ENCODE measurements around the gene RMI1.
A peak's percentile ranks its signal among the peaks of the same experiment; 100 is the strongest.

RMI1 gene

GRCh38 chr9:83957248-83957513, 23.4 kb upstream of the RMI1 start:
- Mint-ChIP-seq H3K4me1 (peaks cover 5 to 17% of the 10 kb centered on the region in 2 donors), H3K36me3 (peaks cover 0 to 11% of the 10 kb centered on the region in 2 donors), H3K27ac (peak overlapping the region; percentile 98), H3K4me3 (peak overlapping the region; percentile 86 to 99), H3K27me3 (no peaks in the 10 kb centered on the region), H3K9me3 (no peaks in the 10 kb centered on the region)
- ATAC-seq (replicated peaks) (no peak), DNase-seq (no peak)

DNA sequence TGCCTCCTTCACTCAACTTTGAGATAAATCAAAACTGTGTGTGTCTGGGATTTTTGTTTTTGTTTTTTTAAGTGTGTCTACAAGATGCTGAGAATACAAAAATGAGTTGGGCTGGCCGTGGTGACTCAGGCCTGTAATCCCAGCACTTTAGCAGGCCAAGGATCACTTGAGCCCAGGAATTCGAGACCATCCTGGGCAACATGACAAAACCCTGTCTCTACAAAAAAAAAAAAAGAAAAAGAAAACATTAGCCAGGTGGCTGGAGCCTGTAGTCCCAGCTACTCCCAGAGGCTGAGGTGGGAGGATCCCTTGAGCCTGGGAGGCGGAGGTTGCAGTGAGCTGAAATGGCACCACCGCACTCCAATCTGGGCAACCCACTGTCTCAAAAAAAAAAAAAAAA, 21.5 kb upstream of the RMI1 start:
- H3K4me3 Mint-ChIP-seq, result no peak overlapping the region
- H3K36me3 Mint-ChIP-seq, result peaks cover 0 to 6% of the 10 kb centered on the region in 2 donors
- H3K4me1 Mint-ChIP-seq, result peaks cover 5 to 17% of the 10 kb centered on the region in 2 donors
- H3K27me3 Mint-ChIP-seq, result no peaks in the 10 kb centered on the region
- no peak for ATAC-seq (replicated peaks)
- no peaks in the 10 kb centered on the region for H3K9me3 Mint-ChIP-seq
- no peak overlapping the region for H3K27ac Mint-ChIP-seq
- no peak for DNase-seq

- peaks cover 7 to 14% of the 10 kb centered on the region in 2 donors for H3K4me1 Mint-ChIP-seq
- H3K27me3 Mint-ChIP-seq, result no peaks in the 10 kb centered on the region
- no peak overlapping the region for H3K27ac Mint-ChIP-seq
- no peaks in the 10 kb centered on the region for H3K9me3 Mint-ChIP-seq
- ATAC-seq (replicated peaks) (no peak), DNase-seq (no peak)
- no peak overlapping the region for H3K4me3 Mint-ChIP-seq
- peaks cover 2 to 12% of the 10 kb centered on the region in 2 donors for H3K36me3 Mint-ChIP-seq
These were observed 19.6 kb upstream of the RMI1 start for GRCh38 chr9:83960991-83961390.

GRCh38 chr9:83962165-83962564, 18.4 kb upstream of the RMI1 start:
- Mint-ChIP-seq H3K36me3 (peaks cover 5 to 23% of the 10 kb centered on the region in 2 donors), H3K27me3 (no peaks in the 10 kb centered on the region), H3K9me3 (no peaks in the 10 kb centered on the region), H3K27ac (no peak overlapping the region), H3K4me3 (no peak overlapping the region), H3K4me1 (peaks cover 4 to 6% of the 10 kb centered on the region in 2 donors)
- ATAC-seq (replicated peaks) (no peak), DNase-seq (no peak)

DNA sequence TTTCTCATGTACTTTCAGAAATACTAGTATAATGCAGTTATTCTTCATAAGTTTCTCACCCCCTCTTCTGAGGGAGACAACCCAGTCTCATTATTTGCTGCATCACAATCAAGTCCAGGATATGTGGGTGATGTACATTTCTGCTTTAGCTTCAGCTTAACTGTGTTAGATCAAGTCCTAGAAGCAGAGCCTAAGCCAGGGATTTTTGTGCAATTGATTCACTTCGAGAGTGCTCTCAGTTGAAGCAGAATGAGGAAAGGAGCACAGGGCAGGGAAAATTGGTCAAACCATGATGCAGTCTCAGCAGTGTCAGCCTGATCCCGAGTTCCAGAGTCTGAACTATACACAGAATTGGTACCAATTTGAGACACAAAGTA, 15.6 kb upstream of the RMI1 start:
- Mint-ChIP-seq H3K9me3 (no peaks in the 10 kb centered on the region), H3K27me3 (no peaks in the 10 kb centered on the region), H3K4me1 (peaks cover 4 to 6% of the 10 kb centered on the region in 2 donors), H3K27ac (peak overlapping the region; percentile 62), H3K4me3 (no peak overlapping the region), H3K36me3 (peaks cover 15 to 39% of the 10 kb centered on the region in 2 donors)
- ATAC-seq (replicated peaks) (peak; percentile 14 to 34), DNase-seq (no peak)

DNA sequence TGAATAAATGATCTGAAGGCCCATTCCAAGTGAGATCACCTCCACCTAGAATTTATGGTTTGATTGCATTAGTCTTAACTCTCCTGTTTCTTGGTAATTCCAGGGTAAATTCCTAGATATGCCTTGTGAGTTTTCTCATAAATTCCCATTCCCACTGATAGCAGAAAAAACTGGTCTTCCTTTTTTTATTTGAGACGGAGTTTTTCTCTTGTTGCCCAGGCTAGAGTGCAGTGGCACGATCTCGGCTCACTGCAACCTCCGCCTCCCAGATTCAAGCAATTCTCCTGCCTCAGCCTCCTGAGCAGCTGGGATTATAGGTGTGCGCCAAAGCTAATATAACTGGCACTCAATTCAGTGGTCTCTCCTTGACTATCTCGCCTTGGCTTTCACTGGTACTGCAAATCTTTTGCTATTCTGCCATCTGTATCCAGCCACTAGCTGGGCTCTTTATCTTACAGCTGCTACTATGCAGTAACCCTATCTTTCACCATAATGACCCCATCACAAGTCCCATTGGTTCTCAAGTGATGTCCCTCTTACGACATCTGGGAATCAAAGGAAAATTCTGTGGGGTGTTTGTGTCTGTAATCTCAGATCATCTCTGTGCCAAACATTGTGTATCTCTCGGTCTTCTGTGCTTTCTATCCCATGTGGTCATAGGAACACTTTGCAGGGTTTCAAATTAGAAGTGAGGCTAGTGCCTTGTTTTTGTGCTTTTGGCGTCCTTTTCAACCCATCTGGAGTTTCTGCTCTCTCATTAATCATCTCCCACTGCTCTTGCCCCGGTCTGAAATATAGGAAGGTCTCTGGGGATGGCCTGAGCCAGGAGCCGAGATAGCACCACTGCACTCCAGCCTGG, 15.0 kb upstream of the RMI1 start:
- peaks cover 15 to 43% of the 10 kb centered on the region in 2 donors for H3K36me3 Mint-ChIP-seq
- peaks cover 4 to 6% of the 10 kb centered on the region in 2 donors for H3K4me1 Mint-ChIP-seq
- DNase-seq, result no peak
- H3K9me3 Mint-ChIP-seq, result no peaks in the 10 kb centered on the region
- H3K27me3 Mint-ChIP-seq, result no peaks in the 10 kb centered on the region
- H3K4me3 Mint-ChIP-seq, result no peak overlapping the region
- peak; percentile 35 to 43 for ATAC-seq (replicated peaks)
- peak overlapping the region; percentile 72 for H3K27ac Mint-ChIP-seq

DNA sequence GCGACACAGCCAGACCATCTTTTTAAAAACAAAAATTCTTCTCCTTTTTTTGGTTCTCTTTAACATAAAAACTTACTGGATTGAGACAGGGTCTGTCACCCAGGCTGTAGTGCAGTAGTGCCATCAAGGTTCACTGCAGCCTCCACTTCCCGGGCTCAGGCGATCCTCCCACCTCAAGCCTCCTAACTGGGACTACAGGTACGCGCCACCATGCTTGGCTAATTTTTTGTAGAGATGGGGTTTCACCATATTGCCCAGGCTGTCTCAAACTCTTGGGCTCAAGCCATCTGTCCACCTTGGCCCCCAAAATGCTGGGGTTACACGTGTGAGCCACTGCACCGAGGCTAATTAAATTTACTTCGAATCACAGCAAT, 14.4 kb upstream of the RMI1 start:
- H3K4me3 Mint-ChIP-seq, result no peak overlapping the region
- H3K36me3 Mint-ChIP-seq, result peaks cover 15 to 50% of the 10 kb centered on the region in 2 donors
- H3K27me3 Mint-ChIP-seq, result no peaks in the 10 kb centered on the region
- peak; percentile 8 to 20 for ATAC-seq (replicated peaks)
- DNase-seq, result no peak
- no peaks in the 10 kb centered on the region for H3K9me3 Mint-ChIP-seq
- peak overlapping the region; percentile 72 for H3K27ac Mint-ChIP-seq
- peaks cover 4 to 6% of the 10 kb centered on the region in 2 donors for H3K4me1 Mint-ChIP-seq

GRCh38 chr9:83967073-83967472, 13.5 kb upstream of the RMI1 start:
- Mint-ChIP-seq H3K4me1 (peaks cover 10 to 11% of the 10 kb centered on the region in 2 donors), H3K9me3 (no peaks in the 10 kb centered on the region), H3K27me3 (no peaks in the 10 kb centered on the region), H3K27ac (peak overlapping the region; percentile 56), H3K36me3 (peaks cover 21 to 58% of the 10 kb centered on the region in 2 donors), H3K4me3 (no peak overlapping the region)
- no peak for DNase-seq
- ATAC-seq (replicated peaks), result no peak

DNA sequence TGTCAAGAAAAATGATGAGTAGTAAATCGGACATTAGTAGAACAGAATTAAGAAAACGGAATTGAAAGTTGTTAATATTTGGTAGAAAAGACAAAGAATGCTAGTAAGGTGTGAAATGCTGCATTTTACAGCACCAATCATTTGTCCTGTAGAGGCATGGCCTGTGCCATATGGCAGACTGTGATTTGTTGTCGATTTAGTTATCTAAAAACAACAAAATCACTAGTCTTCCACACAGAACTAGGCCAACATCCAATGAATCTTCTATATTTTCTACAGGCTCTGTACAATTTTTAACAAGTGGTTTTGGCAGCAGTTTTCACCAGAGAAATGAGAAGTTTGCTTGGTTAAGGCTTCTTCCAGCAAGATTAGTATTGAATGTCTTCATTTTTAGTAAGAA, 11.0 kb upstream of the RMI1 start:
- Mint-ChIP-seq H3K27ac (no peak overlapping the region), H3K4me1 (peaks cover 13 to 20% of the 10 kb centered on the region in 2 donors), H3K27me3 (no peaks in the 10 kb centered on the region), H3K9me3 (no peaks in the 10 kb centered on the region), H3K36me3 (peaks cover 34 to 70% of the 10 kb centered on the region in 2 donors), H3K4me3 (no peak overlapping the region)
- ATAC-seq (replicated peaks) (no peak), DNase-seq (no peak)

- Mint-ChIP-seq H3K27ac (no peak overlapping the region), H3K36me3 (peaks cover 45 to 71% of the 10 kb centered on the region in 2 donors), H3K4me1 (peaks cover 19 to 32% of the 10 kb centered on the region in 2 donors), H3K4me3 (no peak overlapping the region), H3K27me3 (no peaks in the 10 kb centered on the region), H3K9me3 (no peaks in the 10 kb centered on the region)
- no peak for ATAC-seq (replicated peaks)
- DNase-seq, result no peak
These were observed 9.1 kb upstream of the RMI1 start for GRCh38 chr9:83971485-83971884.

- Mint-ChIP-seq H3K4me3 (no peak overlapping the region), H3K9me3 (no peaks in the 10 kb centered on the region), H3K27ac (no peak overlapping the region), H3K27me3 (no peaks in the 10 kb centered on the region), H3K4me1 (peaks cover 19 to 37% of the 10 kb centered on the region in 2 donors), H3K36me3 (peaks cover 45 to 63% of the 10 kb centered on the region in 2 donors)
- ATAC-seq (replicated peaks) (no peak), DNase-seq (no peak)
These were observed 8.3 kb upstream of the RMI1 start for GRCh38 chr9:83972286-83972685.

- no peaks in the 10 kb centered on the region for H3K27me3 Mint-ChIP-seq
- H3K27ac Mint-ChIP-seq, result peak overlapping the region; percentile 33
- H3K4me1 Mint-ChIP-seq, result peaks cover 23 to 52% of the 10 kb centered on the region in 2 donors
- no peaks in the 10 kb centered on the region for H3K9me3 Mint-ChIP-seq
- peaks cover 57 to 70% of the 10 kb centered on the region in 2 donors for H3K36me3 Mint-ChIP-seq
- ATAC-seq (replicated peaks) (no peak), DNase-seq (no peak)
- H3K4me3 Mint-ChIP-seq, result peak overlapping the region in 1 of 2 donors; percentile 3
These were observed 5.3 kb upstream of the RMI1 start for GRCh38 chr9:83975300-83975699.

- ATAC-seq (replicated peaks), result no peak
- Mint-ChIP-seq H3K27me3 (no peaks in the 10 kb centered on the region), H3K4me3 (no peak overlapping the region), H3K9me3 (no peaks in the 10 kb centered on the region), H3K27ac (no peak overlapping the region), H3K4me1 (peaks cover 23 to 55% of the 10 kb centered on the region in 2 donors), H3K36me3 (peaks cover 57 to 64% of the 10 kb centered on the region in 2 donors)
- no peak for DNase-seq
These were observed 4.2 kb upstream of the RMI1 start for GRCh38 chr9:83976372-83976771.

DNA sequence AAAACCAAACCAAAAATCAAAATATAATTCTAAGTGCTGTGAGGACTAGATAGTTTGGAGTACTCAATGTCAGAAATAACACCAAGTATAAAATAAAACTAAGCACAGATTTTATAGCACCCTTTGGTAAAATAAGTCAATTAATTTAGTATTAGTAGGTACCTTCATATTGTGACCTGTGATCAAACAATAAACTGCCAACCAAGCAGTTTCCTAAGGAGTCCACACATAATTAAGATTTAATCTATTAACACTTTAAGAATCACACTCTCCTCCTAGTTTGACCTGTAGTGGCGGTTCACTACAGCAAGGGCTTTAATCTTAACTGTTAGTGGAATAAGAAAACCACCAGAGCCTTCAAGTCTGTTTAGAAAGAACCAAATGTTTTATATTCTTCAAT, 3.4 kb upstream of the RMI1 start:
- peaks cover 49 to 56% of the 10 kb centered on the region in 2 donors for H3K36me3 Mint-ChIP-seq
- DNase-seq (no peak), ATAC-seq (replicated peaks) (no peak)
- no peaks in the 10 kb centered on the region for H3K27me3 Mint-ChIP-seq
- H3K4me3 Mint-ChIP-seq, result peak overlapping the region; percentile 97 to 99
- H3K9me3 Mint-ChIP-seq, result no peaks in the 10 kb centered on the region
- H3K4me1 Mint-ChIP-seq, result peaks cover 23 to 53% of the 10 kb centered on the region in 2 donors
- no peak overlapping the region for H3K27ac Mint-ChIP-seq

Measured in stimulated activated naive B cell treated with anti-CD40 and anti-IgM and Interleukin-4, amounts not matched to agents 10 μg/mL and 1 μg/mL and 100 μg/mL, for 72 hours (primary cell).